H1 (cell line): ENCODE data around the gene CEMP1. TPM values are rescaled to one million over a fixed set of nuclear protein-coding genes. Genes with fewer than 3 reads are reported as not detected.

Experiments used
- BCL11A ChIP-seq, 2 experiments: IDR thresholded peaks; one replicate each; pipeline ENCODE4 v1.6.1; 2011; ENCODE audit warnings: low read depth in 2 of 2, low read length in 2 of 2, mild to moderate bottlenecking in 2 of 2
- CHD7 ChIP-seq: fragments of 300-600 bp; sonication (generic); IDR thresholded peaks from 2 replicates; pipeline ENCODE4 v1.7.1; 2012; ENCODE audit warnings: low read length, moderate library complexity, mild to moderate bottlenecking, inconsistent platforms; ENCODE audit not compliant: insufficient replicate concordance
- EP300 ChIP-seq, 2 experiments: IDR thresholded peaks; 1 replicate in 1 of 2; 2 replicates in 1 of 2; pipeline ENCODE4 v1.6.1; 2011 to 2012; ENCODE audit warnings: low read depth in 2 of 2, low read length in 2 of 2, mild to moderate bottlenecking in 2 of 2, borderline replicate concordance in 1 of 2, inconsistent platforms in 1 of 2, moderate library complexity in 1 of 2
- NRF1 ChIP-seq: IDR thresholded peaks from 2 replicates; pipeline ENCODE4 v1.6.1; 2011; ENCODE audit warnings: mild to moderate bottlenecking, low read depth, low read length, improper control_type of control experiment
- polyA plus RNA-seq, 7 experiments: library from polyadenylated mRNA; depleted of rRNA in 3 of 7; stranded (reverse) in 5 of 7; unstranded in 2 of 7; fragments of >200 nt in 5 of 7; fragments of 200-250 nt in 2 of 7; gene quantifications; 1 replicate in 5 of 7; 2 replicates in 1 of 7; 4 replicates in 1 of 7; pipeline versions ENCODE4 v1.2.1 to v1.2.3, GENCODE V29; 2011 to 2013; ENCODE audit warnings: missing spikeins in 2 of 7, mixed read lengths in 2 of 7
- total RNA-seq: library from RNA; stranded (reverse); fragmentation: NEBNext Ultra II Directional; extraction: Animal tissue kit (Norgen Biotek cat#: 25700); gene quantifications from 2 replicates; pipeline ENCODE4 v1.2.1, GENCODE V29; 2021

Gene CEMP1
- total and polyA plus RNA-seq, 2 of the 8 experiments (the other 6 are each of a cell fraction or from before 2014, with no cell fraction given), result not detected

GRCh38 chr16:2531371-2531695 is at the start of gene CEMP1 (continued):
- TF ChIP-seq CHD7, result no peak
- no peak for TF ChIP-seq EP300 (IDR thresholded peaks at IDR 0.05; ENCODE audit: borderline replicate concordance in 1 of 2, low read depth in 2 of 2, low read length in 2 of 2)
- no peak for TF ChIP-seq NRF1
- TF ChIP-seq BCL11A (IDR thresholded peaks at IDR 0.05; ENCODE audit: low read depth in 2 of 2, low read length in 2 of 2), result no peak
- TF ChIP-seq, all 59 proteins: peak for 0
